Inferior parietal cortex (tissue), 1 donor: ENCODE results near the gene FADS2.

Experiments
- DNase-seq: peaks from one replicate; pipeline ENCODE4 v3.0.0-alpha.2; 2016; ENCODE audit errors: extremely low spot score

FADS2 gene

DNA sequence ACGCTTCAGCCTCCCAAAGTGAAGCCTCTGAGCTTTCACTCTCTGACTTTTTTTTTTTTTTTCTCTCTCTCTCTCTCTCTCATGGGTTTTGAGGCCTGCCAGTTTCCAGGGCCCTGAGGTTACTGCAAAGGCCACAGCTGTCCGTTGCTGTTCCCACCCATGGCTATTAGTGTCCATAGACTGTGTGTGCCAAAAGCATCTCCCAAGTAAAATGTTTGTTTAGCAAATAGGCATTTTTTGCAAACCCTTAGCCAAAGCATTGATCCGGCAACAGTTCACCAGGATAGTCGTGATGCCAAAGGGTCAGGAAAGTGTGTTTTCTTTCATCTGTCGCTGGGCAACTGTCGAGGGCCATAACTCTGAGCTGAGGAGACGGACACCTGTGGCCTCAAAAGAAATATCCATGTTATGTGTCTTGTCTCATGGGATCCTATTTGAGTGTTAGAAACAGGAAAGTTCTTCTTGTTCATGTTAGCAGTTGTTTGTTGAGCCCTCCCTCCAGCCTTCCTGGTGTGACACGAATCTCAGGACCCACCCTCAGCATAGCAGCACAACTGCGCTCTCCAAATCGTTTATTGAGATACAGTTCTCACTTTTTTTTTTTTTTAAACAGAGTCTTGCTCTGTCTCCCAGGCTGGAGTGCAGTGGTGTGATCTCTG, 18.4 kb downstream of the FADS2 start:
- DNase-seq, result no peak

DNA sequence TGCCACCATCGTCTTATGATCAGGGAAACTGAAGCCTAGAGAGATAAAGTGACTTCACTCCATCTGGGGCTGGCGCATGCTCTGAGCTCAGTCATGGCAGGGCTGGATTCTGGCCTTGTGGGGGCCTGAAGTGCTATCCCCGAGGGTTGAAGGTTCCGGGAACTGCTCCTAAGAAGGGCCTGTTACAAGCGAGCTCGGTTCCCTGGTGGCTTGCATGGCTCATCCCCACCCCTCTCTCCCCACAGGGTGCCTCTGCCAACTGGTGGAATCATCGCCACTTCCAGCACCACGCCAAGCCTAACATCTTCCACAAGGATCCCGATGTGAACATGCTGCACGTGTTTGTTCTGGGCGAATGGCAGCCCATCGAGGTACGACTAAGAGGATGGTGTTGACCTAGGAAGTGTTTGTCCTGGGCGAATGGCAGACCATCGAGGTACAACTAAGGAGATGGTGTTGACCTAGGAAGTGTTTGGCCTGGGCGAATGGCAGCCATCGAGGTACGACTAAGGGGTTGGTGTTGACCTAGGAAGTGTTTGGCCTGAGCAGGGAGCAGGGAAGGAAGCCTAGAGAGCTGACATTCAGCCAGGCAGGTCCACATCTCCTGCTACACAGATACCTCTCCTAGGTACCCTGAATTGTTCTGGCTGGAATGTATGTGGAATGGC, 19.9 kb downstream of the FADS2 start:
- DNase-seq, result no peak

DNA sequence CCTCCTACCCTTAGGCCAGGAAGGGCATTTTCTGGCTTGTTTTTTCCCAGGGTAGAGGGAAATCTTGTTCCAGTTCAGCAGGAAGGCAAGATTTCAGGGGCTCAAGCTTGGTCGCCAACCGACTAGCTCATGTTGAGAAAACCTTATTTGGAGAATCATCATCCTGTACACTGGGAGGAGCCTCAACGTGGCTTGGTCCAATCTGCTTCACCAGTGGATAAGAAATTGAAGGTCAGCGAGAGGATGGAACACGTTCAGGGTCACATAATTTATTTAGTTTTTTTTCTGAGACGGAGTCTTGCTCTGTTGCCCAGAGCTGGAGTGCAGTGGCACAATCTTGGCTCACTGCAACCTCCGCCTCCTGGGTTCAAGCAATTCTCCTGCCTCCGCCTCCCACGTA, 20.5 kb downstream of the FADS2 start:
- no peak for DNase-seq

DNA sequence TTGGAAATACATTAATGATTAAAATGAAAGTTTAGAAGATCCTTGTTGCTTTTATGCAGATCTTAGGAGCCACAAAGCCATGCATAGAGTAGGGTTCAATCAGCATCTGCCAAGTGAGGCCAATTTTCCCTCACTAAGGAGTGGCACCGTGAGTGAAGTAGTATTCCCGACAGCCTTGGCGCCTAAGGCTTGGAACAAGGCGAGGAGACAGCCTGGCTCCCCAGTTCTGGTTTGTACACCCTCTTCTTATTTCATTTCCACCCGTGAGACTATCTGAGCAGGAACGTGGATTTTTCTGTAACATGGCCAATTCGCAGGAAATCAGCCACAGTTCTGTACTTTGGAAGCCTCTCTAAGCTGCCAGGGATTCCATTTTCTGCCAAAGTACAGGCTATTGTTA, 22.6 kb downstream of the FADS2 start:
- DNase-seq, result no peak

DNA sequence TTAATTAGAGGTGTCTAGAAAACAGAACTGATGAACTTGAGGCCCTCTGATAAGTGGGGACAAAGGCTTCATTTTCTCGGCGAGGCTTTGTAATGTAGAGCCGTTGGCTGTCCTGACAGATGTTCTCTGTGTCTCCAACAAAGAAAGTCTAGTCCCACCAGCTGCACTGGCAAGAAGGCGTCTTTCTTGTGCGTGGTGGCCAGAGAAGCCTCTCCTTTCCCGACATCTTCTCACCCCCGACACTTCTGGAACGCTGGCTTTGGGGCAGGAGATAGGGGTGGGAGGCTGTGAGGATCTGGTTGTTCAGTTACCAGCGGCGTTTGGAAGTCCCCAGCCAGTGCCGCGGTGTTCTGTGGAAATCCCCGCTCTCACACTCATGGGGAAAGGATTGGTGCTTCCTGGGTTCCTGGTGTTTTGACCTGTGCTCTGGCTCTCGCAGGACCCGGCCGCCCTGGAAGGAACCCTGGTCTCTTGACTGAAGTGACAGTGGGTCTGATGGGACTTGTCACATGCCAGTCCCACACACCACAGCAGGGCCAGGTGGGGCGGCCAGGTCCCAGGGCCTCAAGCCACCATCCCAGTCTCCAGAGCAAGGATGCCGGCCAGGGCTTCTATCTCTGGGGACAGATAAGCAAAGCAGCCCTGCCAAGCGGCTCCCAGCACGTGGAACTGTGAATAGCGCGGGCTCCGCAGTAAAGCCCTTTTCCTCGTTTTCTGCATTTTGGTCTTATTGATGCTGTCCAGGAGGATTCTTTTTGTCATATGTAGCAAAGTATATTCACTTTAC, 23.2 kb downstream of the FADS2 start:
- DNase-seq, result no peak

DNA sequence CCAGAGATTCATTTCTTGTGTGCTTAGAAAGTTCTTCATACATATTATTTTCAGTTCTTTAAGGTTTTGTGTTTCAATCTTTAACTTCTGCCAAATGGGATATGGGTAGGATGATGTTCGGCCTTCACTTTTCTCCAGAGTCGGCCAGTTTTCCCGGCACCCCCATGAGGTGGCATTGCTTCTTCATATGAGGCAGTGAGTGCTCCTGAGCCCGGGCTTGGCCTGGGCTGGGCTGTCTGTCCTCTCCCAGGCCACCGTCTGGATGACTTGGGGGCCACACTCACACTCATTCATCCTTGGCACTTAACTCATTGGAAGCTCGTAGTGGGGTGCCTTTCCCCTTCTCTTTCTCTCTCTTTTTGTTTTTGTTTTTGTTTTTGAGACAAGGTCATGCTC, 23.8 kb downstream of the FADS2 start:
- DNase-seq, result no peak

DNA sequence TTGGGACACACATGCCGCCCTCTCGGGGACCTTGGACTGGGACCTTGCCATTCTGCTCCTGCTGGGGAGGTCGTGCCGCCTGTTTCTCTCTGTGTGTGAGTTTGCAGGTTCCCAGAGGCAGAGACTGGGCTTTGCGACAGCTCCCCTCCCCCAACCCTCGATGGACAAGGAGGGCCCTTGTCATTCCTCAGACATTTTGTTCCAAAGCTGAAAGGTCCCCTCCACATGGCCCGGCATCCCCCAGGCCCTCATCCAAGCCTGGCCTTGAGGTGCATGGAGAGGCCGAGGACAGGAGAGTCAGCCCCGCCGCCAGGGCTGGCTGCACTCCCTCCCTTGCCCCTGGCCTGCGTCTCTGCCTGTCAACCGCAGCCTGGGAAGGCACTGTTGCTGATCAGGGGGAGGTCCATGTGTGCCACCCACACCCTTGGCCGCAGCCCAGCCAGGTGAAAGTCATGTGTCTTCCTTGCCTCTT, 25.6 kb downstream of the FADS2 start:
- DNase-seq, result no peak

DNA sequence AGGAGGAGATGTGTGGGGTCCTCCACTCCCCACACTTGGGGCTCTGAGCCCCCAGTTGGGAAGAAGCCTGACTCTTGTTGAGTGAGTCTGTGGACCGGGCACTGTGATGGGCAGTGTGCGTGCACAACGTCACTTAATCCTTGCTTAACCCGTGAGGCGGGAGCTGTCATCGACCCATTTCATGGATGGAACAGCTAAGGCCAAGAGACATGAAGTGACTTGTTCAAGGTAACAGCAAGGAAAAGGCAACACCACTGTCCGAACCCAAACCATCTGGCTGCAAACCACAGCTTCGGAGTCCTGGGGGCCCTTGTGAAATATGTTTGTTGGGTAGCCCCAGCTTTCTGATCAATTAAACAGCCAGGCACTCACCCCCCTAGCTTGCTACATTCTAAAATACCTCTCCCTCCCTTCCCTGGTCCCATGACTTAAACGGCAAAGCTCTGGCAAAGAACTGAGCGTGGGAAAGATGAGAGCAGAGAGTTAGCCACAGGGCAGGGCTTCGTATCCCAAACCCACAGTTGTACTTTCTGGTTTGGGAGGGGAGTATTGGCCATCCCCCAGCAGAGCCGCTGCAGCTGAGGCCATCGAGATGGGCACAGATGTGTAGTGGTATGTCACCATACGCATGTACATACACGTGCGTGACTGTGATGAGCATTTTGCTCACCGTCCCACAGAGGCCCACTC, 26.3 kb downstream of the FADS2 start:
- DNase-seq, result no peak

DNA sequence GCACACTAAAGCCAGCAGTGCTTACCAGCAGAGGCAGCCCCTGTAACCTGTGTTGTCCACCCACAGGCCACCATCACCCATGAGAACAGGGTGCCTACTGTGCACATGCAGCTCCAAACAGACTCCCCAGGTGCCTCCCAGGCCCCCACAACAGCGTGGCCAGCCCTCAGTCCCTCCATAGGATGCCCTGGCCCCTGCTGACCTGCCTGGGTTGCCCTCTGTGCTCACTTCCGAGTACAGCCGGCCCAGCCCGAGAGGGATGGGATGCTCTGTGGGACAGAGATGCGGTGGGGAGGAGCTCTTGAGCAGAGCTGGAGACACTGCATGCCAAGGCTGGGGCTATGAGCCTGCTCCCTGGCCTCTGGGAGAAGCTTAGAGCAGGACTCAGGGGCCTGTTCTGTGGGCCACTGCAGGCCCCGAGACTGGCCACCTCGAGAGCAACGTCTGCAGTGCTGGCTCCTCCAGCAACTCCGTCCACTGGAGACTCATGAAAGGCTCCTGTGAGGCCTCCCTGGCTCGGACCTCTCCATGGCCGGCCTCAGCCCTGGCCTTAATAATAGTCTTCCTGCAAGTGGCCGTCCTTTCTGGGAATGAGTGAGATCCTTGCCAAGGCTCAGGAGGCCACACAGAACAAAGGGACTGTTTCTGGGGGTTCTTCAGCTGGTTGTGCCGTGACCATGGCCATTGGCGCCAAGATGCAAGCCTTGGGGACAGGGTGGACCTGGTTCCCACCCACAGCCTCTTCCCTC, 27.0 kb downstream of the FADS2 start:
- DNase-seq, result no peak

DNA sequence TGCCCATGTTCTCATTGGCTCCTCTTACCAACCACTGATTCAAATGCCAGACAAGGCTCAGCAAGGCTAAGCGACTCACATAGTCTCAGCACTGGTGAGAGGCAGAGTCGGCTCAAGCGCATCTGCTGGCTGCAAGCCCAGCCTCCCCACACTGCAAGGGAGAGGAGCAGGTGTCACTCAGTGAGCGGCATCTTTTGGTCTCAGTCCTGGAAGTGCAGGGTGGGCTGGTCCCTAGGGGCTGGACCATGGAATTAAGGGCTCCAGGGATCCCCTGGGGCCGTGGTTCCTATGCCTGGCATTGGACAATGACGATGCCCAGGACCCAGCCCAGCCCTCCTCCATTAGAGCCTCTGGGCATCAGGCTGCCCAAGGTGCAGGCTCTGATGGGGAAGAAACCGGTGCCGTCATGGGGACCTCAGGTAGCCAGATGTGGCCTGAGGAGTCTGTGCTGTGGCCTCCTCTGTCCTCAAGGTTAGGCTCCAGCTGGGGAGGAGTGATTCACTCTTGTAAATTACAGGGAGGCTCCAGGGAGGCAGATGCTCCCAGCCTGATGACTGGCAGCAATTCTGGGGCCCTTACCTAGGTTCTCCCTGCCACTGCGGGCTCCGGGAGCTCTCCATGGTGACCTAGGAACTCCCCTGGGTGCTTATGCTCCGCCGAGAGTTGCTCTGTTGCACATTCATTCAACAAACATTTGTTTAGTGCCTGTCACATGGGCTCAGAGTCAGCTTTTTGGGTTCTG, 28.0 kb downstream of the FADS2 start:
- DNase-seq, result no peak

DNA sequence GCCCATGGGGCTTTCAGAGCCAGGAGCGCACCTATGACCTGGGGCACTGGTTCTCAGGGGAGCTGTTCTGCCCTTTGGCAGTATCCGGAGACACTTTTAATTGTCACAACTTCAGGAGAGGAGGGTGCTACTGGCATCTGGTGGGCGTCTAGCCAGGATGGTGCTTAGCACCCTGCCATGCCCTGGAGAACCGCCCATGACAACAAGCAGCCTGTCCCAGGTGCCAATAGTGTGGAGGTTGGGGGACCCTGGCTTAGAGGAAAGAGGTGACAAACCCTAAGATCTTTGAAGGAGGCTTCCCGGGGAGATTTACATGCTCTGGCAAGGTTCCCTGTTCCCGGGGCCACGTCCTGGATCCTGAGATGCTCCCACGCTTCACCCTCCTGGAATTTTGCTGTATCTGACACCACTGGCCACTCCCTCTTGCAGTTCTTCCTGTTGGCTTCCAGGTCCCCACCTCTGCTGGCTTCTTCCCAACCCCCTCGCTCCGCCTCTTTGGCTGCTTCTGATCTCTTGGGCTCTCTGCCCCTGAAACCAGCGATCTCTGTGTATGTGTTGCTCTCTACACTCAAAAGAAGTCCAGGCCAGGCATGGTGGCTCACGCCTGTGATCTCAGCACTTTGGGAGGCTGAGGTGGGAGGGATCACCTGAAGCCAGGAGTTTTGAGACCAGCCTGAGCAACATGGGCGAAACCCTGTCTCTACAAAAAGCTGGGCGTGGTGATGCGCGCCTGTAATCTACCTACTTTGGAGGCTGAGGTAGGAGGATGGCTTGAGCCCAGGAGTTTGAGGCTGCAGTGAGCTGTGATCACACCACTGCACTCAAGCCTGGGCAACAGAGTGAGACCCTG, 32.2 kb downstream of the FADS2 start:
- DNase-seq, result no peak

DNA sequence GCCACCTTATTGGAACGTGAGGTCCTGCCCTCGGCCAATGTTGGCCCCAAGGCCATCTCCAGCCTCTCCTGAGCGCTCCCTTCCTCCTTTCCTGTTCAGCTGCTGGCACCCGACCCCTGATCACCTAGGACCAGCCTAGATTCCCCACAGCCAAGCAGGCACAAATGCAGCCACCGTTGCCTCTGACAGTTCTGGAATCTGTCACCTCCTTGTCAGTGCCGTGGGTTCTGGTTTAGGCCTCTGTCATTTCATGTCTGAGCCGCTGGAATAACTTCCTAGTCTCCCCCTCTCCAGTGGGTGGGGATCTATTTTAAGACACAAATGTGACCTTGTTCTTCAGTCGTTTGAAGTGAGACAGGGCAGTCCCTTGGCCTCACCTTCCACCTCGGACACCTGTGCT, 33.5 kb downstream of the FADS2 start:
- no peak for DNase-seq

DNA sequence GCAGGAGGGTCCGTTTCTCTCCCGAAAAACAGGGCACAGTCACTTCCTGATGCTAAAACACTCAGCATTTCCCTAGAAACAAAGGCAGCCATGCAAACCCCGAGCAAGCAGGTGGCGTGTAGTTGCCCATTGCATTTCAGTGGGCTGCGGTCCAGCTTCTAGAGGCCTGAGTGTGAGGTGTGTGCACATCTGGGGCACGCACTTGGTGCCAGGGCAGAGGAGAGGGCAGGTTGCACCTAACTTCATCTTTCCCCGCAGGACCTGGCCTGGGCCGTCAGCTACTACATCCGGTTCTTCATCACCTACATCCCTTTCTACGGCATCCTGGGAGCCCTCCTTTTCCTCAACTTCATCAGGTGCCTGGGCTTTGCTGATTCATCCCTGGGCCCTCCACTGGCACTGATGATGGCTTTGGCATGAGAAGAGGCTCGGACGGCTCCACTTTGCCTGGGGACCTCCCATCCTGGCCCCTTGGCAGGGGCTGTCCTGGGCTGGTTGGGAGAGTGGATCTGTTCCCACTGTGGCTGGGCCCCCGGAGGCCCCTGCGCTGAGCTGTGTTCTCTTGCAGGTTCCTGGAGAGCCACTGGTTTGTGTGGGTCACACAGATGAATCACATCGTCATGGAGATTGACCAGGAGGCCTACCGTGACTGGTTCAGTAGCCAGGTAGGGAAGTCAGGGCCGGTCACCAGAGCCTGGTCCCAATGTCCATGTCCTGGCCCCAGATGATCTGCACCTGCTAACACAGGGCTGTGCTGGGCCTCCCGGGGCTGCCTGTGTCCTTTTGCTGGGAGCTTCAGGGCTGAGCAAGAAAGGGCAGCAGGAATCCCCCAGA, 34.8 kb downstream of the FADS2 start:
- DNase-seq, result no peak

DNA sequence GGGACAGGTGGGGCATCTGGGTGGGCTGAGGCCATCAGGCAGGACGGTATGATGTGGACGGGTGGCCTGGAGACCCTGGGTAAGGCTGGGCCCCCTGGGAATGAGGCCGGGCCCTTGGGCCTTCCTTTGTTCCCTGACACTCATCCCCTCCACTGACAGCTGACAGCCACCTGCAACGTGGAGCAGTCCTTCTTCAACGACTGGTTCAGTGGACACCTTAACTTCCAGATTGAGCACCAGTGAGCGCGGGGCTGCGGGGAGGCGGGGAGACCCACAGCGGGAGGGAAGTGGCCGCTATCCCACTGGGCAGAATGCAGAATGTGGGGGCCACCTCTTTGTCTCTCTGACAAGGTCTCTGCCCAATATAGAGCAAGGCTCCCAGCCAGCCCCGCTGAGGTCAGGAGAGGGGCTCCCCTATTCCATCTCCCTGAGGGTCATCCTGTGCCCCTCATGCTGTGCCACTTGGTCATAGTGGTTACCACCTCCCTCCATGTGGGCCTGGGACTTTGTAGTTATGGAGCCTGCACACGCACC, 35.5 kb downstream of the FADS2 start:
- DNase-seq, result no peak

DNA sequence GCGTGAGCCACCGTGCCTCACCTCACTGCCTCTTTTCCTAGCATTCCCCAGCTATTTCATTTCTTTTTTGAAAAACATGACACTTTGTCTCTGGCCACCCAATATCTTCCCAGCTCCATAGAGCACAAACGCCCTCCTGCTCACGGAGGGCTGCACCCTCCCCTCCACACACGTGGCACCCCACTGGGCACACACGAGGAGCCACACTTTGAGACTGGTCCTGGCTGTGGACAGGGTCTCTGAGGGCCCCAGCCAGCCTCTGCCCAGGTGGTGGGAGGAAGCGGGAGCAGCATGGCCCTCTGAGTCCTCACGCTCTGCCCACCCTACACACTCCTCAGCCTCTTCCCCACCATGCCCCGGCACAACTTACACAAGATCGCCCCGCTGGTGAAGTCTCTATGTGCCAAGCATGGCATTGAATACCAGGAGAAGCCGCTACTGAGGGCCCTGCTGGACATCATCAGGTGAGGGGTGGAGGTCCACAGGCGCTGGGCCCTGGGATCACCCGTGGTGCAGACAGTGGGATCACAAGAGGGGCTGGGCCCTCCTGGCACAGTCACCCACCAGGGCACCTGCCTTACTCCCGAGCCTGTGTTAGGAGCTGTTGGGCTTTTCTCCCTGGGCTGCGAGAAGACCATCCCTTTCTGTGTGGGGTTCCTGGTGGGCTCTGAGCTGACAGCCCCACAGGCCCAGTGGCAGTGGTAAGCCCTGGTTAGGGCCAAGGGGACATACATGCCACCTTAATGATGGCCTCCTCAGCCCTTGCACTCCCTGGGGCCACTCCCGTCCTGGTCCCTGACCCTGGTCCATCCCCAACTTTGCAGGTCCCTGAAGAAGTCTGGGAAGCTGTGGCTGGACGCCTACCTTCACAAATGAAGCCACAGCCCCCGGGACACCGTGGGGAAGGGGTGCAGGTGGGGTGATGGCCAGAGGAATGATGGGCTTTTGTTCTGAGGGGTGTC, 37.0 kb downstream of the FADS2 start:
- no peak for DNase-seq

DNA sequence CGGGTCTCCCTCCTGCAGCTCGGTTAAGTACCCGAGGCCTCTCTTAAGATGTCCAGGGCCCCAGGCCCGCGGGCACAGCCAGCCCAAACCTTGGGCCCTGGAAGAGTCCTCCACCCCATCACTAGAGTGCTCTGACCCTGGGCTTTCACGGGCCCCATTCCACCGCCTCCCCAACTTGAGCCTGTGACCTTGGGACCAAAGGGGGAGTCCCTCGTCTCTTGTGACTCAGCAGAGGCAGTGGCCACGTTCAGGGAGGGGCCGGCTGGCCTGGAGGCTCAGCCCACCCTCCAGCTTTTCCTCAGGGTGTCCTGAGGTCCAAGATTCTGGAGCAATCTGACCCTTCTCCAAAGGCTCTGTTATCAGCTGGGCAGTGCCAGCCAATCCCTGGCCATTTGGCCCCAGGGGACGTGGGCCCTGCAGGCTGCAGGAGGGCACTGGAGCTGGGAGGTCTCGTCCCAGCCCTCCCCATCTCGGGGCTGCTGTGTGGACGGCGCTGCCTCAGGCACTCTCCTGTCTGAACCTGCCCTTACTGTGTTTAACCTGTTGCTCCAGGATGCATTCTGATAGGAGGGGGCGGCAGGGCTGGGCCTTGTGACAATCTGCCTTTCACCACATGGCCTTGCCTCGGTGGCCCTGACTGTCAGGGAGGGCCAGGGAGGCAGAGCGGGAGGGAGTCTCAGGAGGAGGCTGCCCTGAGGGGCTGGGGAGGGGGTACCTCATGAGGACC, 38.3 kb downstream of the FADS2 start:
- no peak for DNase-seq

DNA sequence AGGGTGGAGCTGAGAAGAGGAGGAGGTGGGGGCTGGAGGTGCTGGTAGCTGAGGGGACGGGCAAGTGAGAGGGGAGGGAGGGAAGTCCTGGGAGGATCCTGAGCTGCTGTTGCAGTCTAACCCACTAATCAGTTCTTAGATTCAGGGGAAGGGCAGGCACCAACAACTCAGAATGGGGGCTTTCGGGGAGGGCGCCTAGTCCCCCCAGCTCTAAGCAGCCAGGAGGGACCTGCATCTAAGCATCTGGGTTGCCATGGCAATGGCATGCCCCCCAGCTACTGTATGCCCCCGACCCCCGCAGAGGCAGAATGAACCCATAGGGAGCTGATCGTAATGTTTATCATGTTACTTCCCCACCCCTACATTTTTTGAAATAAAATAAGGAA, 38.9 kb downstream of the FADS2 start:
- DNase-seq, result no peak
